BJ (cell line): ENCODE measurements around the gene MPP2. TPM values are rescaled to one million over a fixed set of nuclear protein-coding genes. Genes with fewer than 3 reads are reported as not detected.

Experiments used
- CTCF ChIA-PET: fragments of 350-600 bp; formaldehyde crosslinking; extraction: SDS; loops from one replicate; lab custom pipeline; 2021; ENCODE audit warnings: antibody characterized with exemption, inconsistent platforms; lab: Yijun Ruan, JAX
- POLR2A ChIA-PET: fragments of 300-600 bp; sonication (Branson Sonifier 250); formaldehyde crosslinking; extraction: SDS; loops from one replicate; lab custom pipeline; 2021; ENCODE audit warnings: antibody characterized with exemption; lab: Charles Lee
- DNase-seq: peaks from one replicate; pipeline ENCODE4 v3.0.0-alpha.2; 2011; ENCODE audit warnings: low read depth
- H3K27me3 ChIP-seq: 2 replicates; pipeline ENCODE4 v1.6.0; 2011; ENCODE audit warnings: low read length; ENCODE audit not compliant: control insufficient read depth, insufficient read depth
- H3K36me3 ChIP-seq: 2 replicates; pipeline ENCODE4 v1.5.1; 2011; ENCODE audit warnings: low read length; ENCODE audit not compliant: control insufficient read depth, insufficient read depth
- H3K4me3 ChIP-seq: 2 replicates; pipeline ENCODE4 v1.5.1; 2011; ENCODE audit warnings: low read depth, mild to moderate bottlenecking, control low read depth, low read length
- CTCF ChIP-seq: IDR thresholded peaks from 2 replicates; pipeline ENCODE4 v1.5.1; 2011; ENCODE audit warnings: low read depth, mild to moderate bottlenecking, control low read depth, inconsistent platforms, low read length, moderate library complexity; ENCODE audit not compliant: insufficient read depth
- polyA plus RNA-seq: library from polyadenylated mRNA; depleted of rRNA; stranded (reverse); fragments of >200 nt; gene quantifications from 2 replicates; pipeline ENCODE4 v1.2.3, GENCODE V29; 2011

The MPP2 gene
- polyA plus RNA-seq, 1 experiment: 5.3 TPM

GRCh38 chr17:43877031-43877430, 30.3 kb downstream of the MPP2 start:
- no peak for TF ChIP-seq CTCF
- no peak overlapping the region for H3K4me3 ChIP-seq
- ChIA-PET POLR2A (no interaction called here), CTCF (interaction anchor here (2.1 to 6.1 kb wide), 12 partner anchors 8 to 164 kb away, joined by 9 to 70 read pairs (median 18); partner anchors contain the start of genes CD300LG, MPP2 and PPY)
- peaks cover 3% of the 10 kb centered on the region for H3K27me3 ChIP-seq
- H3K36me3 ChIP-seq: no peaks in the 10 kb centered on the region; the same call in 1 of the 2 replicates
- DNase-seq: no peak

- Histone ChIP-seq H3K4me3 (no peak overlapping the region), H3K27me3 (peaks cover 4% of the 10 kb centered on the region), H3K36me3 (no peaks in the 10 kb centered on the region)
- TF ChIP-seq CTCF: no peak
- ChIA-PET POLR2A (no interaction called here), CTCF (interaction anchor here (1.2 to 6.1 kb wide), 3 partner anchors 29 to 293 kb away, joined by 3 to 57 read pairs (median 4); no protein-coding TSS in a partner anchor)
- DNase-seq: no peak
These were observed 31.7 kb downstream of the MPP2 start for GRCh38 chr17:43875476-43876147.

GRCh38 chr17:43874293-43874692, 33.0 kb downstream of the MPP2 start:
- Histone ChIP-seq H3K36me3 (no peaks in the 10 kb centered on the region), H3K4me3 (no peak overlapping the region), H3K27me3 (peaks cover 9% of the 10 kb centered on the region)
- TF ChIP-seq CTCF: no peak
- no peak for DNase-seq
- CTCF ChIA-PET: no interaction called here
- POLR2A ChIA-PET: no interaction called here

GRCh38 chr17:43873815-43874214, 33.5 kb downstream of the MPP2 start:
- H3K4me3 ChIP-seq: no peak overlapping the region
- H3K27me3 ChIP-seq: peaks cover 9% of the 10 kb centered on the region
- H3K36me3 ChIP-seq: no peaks in the 10 kb centered on the region
- ChIA-PET POLR2A (no interaction called here), CTCF (no interaction called here)
- DNase-seq: no peak
- no peak for TF ChIP-seq CTCF

GRCh38 chr17:43873091-43873490, 34.2 kb downstream of the MPP2 start:
- ChIA-PET POLR2A (no interaction called here), CTCF (no interaction called here)
- no peak for DNase-seq
- Histone ChIP-seq H3K4me3 (no peak overlapping the region), H3K36me3 (no peaks in the 10 kb centered on the region), H3K27me3 (peaks cover 9% of the 10 kb centered on the region)
- peak; percentile 7; the same call in 1 of the 2 replicates for TF ChIP-seq CTCF
